Adipocyte (in vitro differentiated cells): ENCODE data around the gene NOL9.

Experiments
- DNase-seq: peaks from one replicate; pipeline ENCODE4 v3.0.0-alpha.2; 2015; ENCODE audit warnings: low read depth
- H3K27me3 ChIP-seq: replicated peaks from 2 replicates; pipeline ENCODE4 v1.7.0; 2013; ENCODE audit warnings: mild to moderate bottlenecking, low read length, moderate library complexity; ENCODE audit not compliant: control insufficient read depth, insufficient read depth
- H3K36me3 ChIP-seq: 2 replicates; pipeline ENCODE4 v1.7.0; 2013; ENCODE audit warnings: low read length, mild to moderate bottlenecking, moderate library complexity; ENCODE audit not compliant: control insufficient read depth, insufficient read depth, severe bottlenecking
- H3K4me1 ChIP-seq: 2 replicates; pipeline ENCODE4 v1.7.0; 2013; ENCODE audit warnings: mild to moderate bottlenecking, low read length, moderate library complexity; ENCODE audit not compliant: control insufficient read depth, insufficient read depth
- H3K4me3 ChIP-seq: 2 replicates; pipeline ENCODE4 v1.7.0; 2013; ENCODE audit warnings: mild to moderate bottlenecking, low read length, moderate library complexity
- H3K9ac ChIP-seq: 2 replicates; pipeline ENCODE4 v1.7.0; 2013; ENCODE audit warnings: mild to moderate bottlenecking, low read length, moderate library complexity
- H3K9me3 ChIP-seq: 2 replicates; pipeline ENCODE4 v1.7.0; 2013; ENCODE audit warnings: mild to moderate bottlenecking, low read length, moderate library complexity; ENCODE audit not compliant: control insufficient read depth

Gene NOL9

DNA sequence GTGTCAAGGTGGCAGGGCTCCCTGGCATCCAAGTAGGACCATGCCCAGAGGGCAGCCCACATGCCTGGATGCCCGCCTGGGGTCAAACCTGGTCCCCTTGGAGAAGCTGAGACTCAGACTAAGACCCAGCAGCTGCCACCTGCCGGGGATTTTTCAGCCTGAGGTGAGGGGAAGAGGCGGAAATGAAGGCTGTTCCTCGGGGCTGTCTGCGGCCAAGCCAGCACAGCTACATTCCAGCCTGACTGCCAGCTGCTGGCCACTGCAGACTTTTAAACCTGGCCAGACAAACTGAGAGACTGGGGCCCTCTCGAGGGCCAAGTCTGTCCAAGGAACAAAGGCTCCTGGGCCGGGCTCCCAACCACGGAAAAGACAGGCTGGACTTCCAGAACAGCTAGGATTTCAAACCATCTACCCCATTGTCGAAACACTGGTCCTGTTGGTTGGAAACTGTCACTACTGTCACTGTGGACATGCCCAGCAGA, 41.0 kb downstream of the NOL9 start:
- H3K9me3 ChIP-seq: no peaks in the 10 kb centered on the region
- DNase-seq: no peak
- no peak overlapping the region for H3K9ac ChIP-seq
- H3K4me3 ChIP-seq: no peak overlapping the region
- no peaks in the 10 kb centered on the region for H3K36me3 ChIP-seq
- peaks cover 4% of the 10 kb centered on the region for H3K27me3 ChIP-seq
- H3K4me1 ChIP-seq: peaks cover 6% of the 10 kb centered on the region

DNA sequence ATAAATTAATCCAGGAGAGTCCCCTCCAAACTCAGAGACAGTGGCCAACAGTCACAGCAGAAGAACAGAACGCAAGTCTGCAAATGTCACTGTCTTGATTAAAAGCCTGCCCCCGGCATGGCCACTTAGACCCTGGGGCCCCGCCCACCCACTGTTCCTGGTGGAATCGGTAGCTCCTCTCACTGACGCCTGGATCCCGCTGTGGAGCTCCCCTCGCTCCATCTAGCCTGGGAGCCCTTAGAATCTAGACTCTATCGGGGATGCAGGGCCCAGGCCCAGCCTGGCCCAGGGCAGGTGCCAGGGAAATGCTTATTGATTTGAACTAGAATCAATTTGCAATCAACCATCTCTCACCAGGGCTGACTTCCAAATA, 41.4 kb downstream of the NOL9 start:
- peaks cover 6% of the 10 kb centered on the region for H3K4me1 ChIP-seq
- H3K9me3 ChIP-seq: no peaks in the 10 kb centered on the region

DNA sequence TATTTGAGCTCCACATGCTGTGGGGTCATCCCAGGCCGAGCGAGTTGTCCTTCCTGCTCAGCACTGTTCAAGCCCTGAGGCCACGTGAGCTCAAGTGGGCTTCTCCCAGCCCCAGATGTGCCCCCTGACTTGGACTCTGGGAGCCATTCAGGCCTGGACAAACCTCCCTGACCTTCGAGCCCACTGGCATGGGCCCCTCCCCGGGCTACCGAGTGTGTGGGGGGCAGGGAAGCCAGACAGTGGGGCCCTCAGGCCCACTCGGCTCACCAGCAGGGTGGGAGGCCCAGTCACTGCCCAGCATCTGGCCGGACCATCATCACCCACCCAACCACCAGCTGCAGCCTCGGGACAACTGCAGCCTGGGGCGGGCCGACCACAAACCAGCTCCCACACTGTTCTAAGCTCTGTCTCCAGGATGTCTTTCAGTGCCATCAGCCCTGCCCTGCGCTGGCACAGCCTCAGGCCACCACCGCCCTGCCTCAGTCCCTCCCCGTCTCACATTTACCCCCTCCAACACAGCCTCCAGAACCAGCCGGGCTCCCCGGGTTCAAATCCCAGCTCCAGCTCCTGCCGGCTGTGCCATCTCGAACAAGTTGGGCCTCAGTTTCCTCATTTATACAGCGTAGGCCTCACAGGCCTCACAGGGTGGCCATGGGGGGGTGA, 41.9 kb downstream of the NOL9 start:
- H3K4me3 ChIP-seq: no peak overlapping the region
- DNase-seq: no peak

More for the DNA sequence above, 41.4 kb downstream of the NOL9 start:
- H3K4me3 ChIP-seq: no peak overlapping the region
- peaks cover 8% of the 10 kb centered on the region for H3K27me3 ChIP-seq
- H3K36me3 ChIP-seq: no peaks in the 10 kb centered on the region
- H3K9ac ChIP-seq: no peak overlapping the region
- no peak for DNase-seq

DNA sequence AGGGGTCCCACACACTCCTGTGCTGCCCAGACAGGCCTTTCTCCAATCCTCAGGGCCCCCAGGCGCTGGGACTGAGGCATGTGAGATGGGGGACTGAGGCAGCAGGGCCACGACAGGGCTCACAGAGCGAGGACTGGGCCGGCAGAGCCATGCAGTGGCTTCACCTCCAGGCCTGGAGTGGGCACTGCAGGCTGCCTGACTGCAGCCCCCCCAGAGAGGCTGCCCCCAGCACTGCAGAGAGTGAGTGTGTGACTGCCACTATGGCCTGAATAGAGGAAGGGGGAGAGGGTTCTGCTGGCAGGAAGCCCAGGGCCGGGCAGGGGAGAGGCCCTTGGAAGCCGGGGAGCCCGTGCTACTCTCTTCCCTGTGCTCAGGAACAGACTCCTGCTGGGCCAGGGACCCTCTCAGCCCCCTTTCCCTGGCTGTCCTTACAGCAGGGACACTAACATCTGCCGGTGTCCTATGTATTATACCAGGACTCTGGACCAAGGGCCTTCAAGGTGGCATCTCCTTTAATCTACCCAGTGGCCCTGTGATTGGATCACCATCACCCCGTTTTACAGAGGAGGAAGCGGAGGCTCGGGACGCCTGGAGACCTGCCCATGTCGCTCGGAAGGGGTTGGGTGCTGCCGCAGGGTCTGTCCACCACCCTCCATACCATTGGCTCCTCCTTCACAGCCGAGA, 42.6 kb downstream of the NOL9 start:
- peaks cover 6% of the 10 kb centered on the region for H3K4me1 ChIP-seq
- DNase-seq: no peak

More for the DNA sequence above, 41.9 kb downstream of the NOL9 start:
- Histone ChIP-seq H3K27me3 (peaks cover 11% of the 10 kb centered on the region), H3K9ac (no peak overlapping the region), H3K4me1 (peaks cover 6% of the 10 kb centered on the region), H3K36me3 (no peaks in the 10 kb centered on the region), H3K9me3 (no peaks in the 10 kb centered on the region)

DNA sequence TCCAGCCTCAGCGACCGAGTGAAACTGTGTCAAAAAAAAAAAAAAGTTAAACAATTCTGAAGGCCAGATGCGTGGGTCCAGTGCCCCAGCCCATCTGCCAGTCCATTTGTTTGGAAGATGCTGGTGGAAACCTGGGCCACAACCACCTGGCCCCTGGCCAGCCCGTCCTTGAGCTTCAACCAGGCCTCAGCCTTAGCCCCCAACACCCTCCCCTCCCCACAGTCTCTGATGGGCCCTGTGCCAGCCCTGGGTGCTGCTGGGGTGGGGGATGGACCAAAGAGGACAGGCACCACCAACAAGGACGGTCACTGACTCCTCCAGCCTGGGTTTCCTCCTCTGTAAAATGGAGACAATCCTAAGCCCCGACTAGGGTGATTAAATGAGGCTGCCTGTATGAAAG, 43.3 kb downstream of the NOL9 start:
- Histone ChIP-seq H3K9me3 (no peaks in the 10 kb centered on the region), H3K9ac (no peak overlapping the region), H3K36me3 (no peaks in the 10 kb centered on the region), H3K4me3 (no peak overlapping the region), H3K4me1 (peaks cover 6% of the 10 kb centered on the region), H3K27me3 (peaks cover 21% of the 10 kb centered on the region)
- no peak for DNase-seq

More for the DNA sequence above, 42.6 kb downstream of the NOL9 start:
- no peak overlapping the region for H3K9ac ChIP-seq
- no peaks in the 10 kb centered on the region for H3K9me3 ChIP-seq
- H3K36me3 ChIP-seq: no peaks in the 10 kb centered on the region
- peaks cover 17% of the 10 kb centered on the region for H3K27me3 ChIP-seq
- H3K4me3 ChIP-seq: no peak overlapping the region

DNA sequence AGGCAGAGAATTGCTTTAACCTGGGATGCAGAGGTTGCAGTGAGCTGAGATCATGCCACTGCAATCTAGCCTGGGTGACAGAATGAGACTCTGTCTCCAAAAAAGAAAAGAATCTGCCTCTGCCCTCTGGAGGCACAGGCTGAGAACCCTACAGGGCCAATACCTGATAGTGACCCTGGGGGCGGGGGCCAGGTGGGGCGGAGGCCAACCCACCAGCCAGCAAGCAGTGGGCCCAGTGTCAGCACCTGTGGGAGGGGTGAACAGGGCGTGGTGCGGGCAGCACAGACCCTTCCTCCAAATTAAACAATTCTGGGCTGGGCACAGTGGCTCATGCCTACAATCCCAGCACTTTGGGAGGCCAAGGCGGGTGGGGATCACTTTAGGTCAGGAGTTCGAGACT, 43.8 kb downstream of the NOL9 start:
- peaks cover under 1% of the 10 kb centered on the region for H3K4me1 ChIP-seq
- H3K36me3 ChIP-seq: no peaks in the 10 kb centered on the region
- H3K9ac ChIP-seq: no peak overlapping the region
- no peak overlapping the region for H3K4me3 ChIP-seq
- peaks cover 25% of the 10 kb centered on the region for H3K27me3 ChIP-seq
- no peak for DNase-seq
- H3K9me3 ChIP-seq: no peaks in the 10 kb centered on the region

DNA sequence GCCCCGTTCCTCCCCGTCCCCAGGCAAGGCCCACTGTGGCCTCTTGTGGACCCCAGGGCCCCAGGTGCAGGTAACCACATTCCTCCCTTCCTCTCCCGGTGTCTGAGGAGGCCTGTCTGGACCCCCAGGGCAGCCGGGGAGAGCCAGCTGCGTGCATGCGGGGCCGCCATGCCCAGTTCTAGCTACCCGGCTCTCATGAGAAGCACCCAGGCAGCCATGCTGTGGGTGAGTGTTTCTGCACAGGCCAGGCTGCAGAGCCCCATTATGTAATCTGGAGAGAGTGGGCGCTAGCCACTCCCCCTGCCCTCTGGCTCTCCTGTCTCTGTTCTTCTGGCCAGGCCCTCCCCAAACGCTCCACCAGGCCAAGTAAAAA, 44.4 kb downstream of the NOL9 start:
- DNase-seq: no peak
- Histone ChIP-seq H3K36me3 (no peaks in the 10 kb centered on the region), H3K27me3 (peaks cover 31% of the 10 kb centered on the region), H3K4me3 (no peak overlapping the region), H3K9ac (no peak overlapping the region), H3K4me1 (no peaks in the 10 kb centered on the region), H3K9me3 (no peaks in the 10 kb centered on the region)

DNA sequence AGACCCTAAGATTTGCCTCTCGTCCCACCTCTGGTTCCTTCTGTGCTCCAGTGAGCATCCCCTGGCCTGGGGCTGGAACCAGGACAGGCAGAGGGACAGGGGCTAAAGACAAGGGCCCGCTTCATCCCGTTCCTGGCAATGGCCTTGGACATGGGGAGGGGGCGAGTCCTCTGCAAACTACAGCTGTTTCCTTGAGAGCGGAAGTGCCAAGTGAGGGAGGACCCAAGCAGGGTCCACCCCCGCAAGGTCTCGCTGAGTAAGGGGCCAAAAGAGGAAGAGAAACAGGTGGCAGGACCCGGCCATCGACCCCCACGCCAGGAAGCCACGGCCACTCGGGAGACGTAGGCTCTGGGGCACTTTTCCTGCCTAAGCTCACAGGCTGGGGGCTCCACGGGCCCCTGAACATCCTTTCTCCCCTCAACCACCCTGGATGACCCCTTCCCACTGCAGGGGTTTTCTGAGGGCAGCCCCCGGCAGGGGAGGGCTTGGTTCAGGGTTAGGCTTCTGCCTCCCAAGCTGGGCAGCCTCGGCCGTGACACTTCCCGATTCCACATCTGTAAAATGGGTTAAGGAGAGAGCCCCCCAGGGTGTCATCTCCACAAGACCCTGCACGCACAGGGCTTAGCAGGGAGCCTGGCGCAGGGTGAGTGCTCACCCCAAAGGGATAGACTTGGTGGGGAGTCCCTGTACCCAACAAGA, 44.9 kb downstream of the NOL9 start:
- Histone ChIP-seq H3K36me3 (no peaks in the 10 kb centered on the region), H3K4me1 (no peaks in the 10 kb centered on the region), H3K9ac (no peak overlapping the region), H3K4me3 (no peak overlapping the region), H3K27me3 (peaks cover 32% of the 10 kb centered on the region), H3K9me3 (no peaks in the 10 kb centered on the region)
- no peak for DNase-seq

DNA sequence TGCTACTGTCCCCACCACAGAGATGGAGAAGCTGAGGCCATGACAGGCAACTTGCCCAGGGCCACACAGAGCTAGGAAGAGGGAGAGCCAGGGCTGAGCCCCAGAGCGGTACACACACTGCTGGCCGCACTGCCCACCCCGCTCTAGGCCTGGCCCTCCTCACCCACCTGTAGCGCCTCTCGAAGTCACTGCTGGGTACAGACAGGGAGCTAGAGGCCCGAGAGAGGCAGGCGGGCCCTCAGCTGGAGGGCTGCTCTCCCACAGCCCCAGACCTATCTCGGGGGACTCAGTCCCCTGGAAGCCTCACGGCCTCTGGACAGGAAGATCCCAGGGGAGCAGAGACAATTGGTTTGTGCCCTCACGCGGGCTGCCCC, 45.5 kb downstream of the NOL9 start:
- peaks cover 32% of the 10 kb centered on the region for H3K27me3 ChIP-seq
- H3K4me1 ChIP-seq: no peaks in the 10 kb centered on the region
- no peak overlapping the region for H3K4me3 ChIP-seq
- no peaks in the 10 kb centered on the region for H3K36me3 ChIP-seq
- DNase-seq: no peak
- no peak overlapping the region for H3K9ac ChIP-seq
- H3K9me3 ChIP-seq: no peaks in the 10 kb centered on the region

DNA sequence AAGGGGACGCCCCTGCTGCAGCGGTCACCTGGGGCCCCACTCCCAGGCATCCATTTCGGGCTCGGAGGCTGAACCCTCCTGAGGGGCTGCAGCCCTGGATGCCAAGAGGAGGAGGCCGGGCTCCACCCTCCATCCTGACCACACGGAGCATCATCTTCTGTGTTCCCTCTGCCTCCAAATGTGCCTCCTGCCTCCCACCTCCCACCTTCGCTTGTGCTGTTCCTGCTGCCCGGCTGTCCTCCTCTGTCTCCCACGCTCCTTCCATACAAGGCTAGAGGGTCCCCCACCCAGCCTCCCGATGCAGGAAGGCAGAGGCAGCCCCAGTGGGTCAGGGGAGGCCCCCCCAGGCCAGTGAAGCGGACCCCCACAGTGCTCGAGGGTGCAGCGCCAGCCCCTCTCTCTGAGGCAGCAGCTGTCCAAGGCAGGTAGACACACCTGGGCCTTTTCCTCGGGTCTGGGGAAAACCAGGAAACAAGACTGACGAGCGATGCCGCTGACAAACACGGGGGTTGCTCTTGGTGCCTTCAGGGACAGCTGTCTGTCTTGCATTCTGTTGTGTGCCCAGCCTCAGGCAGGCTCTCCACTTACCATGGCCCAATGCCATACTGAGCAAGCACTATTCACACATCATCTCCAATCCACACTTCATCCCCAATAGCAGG, 46.0 kb downstream of the NOL9 start:
- peaks cover 32% of the 10 kb centered on the region for H3K27me3 ChIP-seq
- H3K9me3 ChIP-seq: no peaks in the 10 kb centered on the region
- H3K9ac ChIP-seq: no peak overlapping the region
- no peaks in the 10 kb centered on the region for H3K4me1 ChIP-seq
- H3K4me3 ChIP-seq: no peak overlapping the region
- H3K36me3 ChIP-seq: no peaks in the 10 kb centered on the region
- no peak for DNase-seq

DNA sequence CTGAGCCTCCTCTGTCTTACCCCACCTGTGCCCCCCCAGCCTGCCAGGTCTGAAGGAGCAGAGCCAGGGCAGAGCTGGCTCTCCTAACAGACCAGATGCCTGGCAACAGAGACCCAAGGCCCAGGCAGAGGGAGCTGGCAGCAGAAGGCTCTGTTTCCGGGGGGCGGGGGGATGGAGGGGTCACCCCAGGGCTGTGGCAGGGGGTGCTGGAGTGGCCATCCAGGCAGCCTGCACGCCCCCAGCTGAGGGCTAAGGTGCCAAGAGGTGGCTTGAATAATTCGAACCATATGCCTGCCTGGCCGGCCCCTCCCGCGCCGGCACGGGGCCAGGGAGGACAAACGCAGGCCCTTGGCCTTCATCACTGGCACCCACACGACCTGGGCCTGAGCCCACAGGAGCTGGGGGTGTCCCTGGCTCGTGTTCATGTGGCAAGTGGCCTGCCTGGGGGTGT, 46.8 kb downstream of the NOL9 start:
- no peak for DNase-seq

More for the DNA sequence above, 46.8 kb downstream of the NOL9 start:
- H3K27me3 ChIP-seq: peaks cover 32% of the 10 kb centered on the region
- no peak overlapping the region for H3K9ac ChIP-seq
- H3K4me3 ChIP-seq: no peak overlapping the region
- no peaks in the 10 kb centered on the region for H3K4me1 ChIP-seq
- H3K36me3 ChIP-seq: no peaks in the 10 kb centered on the region
- H3K9me3 ChIP-seq: no peaks in the 10 kb centered on the region
